SH-SY5Y (cell line): ENCODE data around the gene MPST.

Experiments used
- GATA2 ChIP-seq: IDR thresholded peaks from 2 replicates; pipeline ENCODE4 v1.6.1; 2011; ENCODE audit warnings: mild to moderate bottlenecking, low read depth, low read length
- GATA3 ChIP-seq: IDR thresholded peaks from 2 replicates; pipeline ENCODE4 v1.6.1; 2011; ENCODE audit warnings: low read depth, mild to moderate bottlenecking, low read length, moderate library complexity

MPST gene

DNA sequence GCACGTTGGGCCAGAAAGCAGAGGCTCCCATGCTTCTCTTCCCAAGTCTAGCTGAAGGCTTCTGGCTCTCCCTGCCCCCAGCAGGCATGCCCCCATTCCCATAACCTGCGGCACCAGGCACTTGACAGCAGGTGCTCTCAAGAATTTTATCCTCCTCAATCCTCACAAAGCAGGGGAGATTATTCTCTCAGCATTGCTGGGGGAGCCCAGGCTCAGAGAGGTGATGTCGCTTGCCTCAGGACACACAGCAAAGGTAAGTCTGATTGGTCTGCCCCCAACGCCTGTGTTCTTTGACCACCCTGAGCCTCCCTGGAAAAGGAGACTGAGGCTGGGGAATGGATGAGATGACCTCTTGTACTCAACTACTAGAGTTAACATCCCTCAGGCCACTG is 5.1 kb upstream of the MPST start:
- TF ChIP-seq GATA2 (no peak), GATA3 (no peak)

DNA sequence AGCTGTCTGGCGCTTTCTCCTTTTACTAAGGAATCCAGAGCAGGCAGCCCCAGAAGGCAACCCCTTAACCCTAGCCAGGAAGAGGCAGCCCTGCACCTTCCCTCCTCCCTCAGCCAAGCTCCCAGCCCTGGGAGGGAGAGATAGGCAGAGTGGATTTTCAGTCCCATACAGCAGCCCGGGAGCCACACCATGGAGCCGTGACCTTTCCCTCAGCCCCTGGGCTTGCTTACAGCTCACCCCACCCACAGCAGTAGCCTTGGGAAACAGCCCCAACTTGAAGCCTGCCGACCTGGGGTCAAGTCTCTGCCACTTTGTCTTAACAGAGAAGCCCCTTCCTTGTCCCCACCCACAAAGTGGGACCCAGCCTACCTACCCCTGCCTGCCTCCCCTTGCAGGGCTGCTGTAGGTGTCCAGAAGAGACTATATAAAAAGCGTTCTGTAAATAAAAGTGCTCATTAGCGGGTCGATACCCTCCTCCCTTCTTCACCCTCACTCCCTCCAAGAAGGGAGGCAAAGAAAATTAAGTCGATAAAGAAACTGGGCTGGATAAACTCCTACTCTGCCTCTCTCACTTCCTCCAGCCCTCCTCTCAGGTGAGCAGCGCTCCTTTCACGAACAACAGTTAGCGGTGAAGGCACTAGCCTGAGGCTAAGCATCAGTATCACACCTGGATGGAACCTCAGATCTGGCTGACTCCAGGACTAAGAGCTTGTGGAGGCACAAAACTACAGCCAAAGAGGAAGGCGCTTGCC is 4.5 kb upstream of the MPST start:
- TF ChIP-seq GATA2 (no peak), GATA3 (no peak)

DNA sequence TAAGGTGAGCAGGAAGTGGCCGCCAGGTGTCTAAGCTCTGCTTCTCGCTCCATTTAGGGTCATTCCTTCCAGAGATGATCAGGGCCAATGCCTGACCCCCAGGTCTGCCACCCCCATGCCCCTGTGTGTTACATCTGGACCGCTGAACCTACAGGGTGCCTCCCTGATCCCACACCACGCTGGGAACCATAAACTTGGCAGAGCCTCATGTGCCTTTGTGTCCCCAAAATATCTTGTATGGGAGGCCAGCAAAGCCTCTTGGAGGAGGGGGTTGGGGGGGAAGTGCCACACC is 4.0 kb upstream of the MPST start:
- TF ChIP-seq GATA3, result no peak
- no peak for TF ChIP-seq GATA2

DNA sequence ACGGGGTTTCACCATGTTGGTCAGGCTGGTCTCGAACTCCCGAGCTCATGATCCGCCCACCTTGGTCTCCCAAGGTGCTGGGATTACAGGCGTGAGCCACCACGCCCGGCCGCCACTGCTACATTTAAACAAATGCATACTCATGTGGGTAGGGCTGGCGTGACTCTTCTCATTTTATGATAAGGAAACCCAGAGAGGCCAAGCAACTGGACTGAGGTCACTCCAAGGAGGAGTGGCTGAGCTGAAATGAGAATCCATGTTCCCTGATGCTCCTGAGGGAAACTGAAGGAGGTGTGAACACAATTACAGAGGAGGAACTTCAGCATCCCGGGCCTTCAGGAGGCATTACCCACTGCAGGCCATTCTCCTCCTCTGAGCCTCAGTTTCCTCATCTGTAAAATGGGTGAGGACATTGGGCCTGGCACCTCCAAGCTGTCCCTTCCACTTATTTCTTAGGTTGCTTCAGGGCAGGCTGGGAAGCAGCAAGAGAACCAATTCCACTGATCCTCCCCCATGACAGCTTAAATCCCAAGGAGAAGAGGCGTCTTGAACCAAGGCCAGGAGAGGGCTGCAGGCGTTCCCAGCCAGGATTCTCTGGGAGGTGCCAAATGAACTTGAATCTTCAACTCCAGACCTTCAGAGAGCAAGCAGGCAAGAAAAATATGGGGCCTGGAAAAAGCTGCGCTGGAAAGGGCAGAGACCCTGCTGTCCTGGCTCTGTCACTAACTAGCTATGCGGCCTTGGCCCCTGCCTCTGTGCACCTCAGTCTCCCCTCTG is 3.2 kb upstream of the MPST start:
- TF ChIP-seq GATA3 (no peak), GATA2 (no peak)

DNA sequence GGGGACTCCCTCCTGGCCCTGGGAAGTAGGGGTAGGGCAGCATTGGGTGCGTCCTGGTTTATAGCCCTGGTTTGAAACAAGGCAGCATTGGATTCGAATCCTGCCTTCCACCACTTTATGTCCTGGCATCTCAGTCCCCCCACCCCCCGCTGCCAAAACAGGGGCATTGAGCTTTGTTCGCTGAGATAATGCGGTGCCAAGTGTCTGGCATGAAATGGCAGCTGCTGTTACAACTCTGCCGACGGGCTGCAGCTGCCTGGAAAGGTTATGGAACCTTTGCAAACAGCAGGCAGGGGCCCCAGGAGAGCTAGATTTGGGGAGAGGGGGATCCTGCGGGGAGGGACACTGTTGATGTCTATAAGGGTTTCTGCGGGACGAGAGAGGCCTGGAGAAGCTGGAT is 2.2 kb upstream of the MPST start:
- no peak for TF ChIP-seq GATA2
- no peak for TF ChIP-seq GATA3

DNA sequence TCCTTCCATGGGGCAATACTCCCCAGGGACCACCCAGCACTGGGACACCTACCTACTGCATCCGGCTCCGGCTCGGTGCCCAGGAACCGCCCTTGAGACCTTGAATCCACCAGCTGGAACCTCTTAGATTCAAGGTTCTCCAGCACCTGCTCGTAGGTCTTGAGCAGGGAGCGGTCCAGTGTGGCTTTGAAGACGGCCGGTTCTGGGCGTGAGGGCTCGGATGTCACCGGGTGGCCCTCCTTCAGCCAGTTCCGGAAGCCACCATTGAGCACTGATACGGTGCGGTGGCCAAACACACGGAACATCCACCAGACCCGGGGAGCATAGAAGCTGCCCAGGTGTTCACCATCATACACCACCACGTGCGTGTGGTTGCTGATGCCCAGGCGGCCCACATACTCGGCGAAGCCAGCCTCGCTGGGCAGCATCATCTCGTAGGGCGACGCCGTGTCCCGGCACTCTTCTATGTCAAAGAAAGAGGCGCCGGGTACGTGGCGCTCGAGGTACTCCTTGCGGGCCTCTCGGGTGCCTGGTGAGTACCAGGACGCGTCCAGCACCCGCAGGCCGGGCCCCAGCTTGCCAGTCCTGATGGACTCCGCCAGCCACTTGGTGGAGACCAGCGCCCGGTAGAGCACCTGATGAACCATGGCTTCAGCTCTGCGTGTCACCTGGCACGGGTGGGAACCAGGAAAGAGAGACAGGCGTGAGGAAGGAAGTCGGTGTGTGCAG is 1.3 kb upstream of the MPST start:
- TF ChIP-seq GATA3 (no peak), GATA2 (no peak)

DNA sequence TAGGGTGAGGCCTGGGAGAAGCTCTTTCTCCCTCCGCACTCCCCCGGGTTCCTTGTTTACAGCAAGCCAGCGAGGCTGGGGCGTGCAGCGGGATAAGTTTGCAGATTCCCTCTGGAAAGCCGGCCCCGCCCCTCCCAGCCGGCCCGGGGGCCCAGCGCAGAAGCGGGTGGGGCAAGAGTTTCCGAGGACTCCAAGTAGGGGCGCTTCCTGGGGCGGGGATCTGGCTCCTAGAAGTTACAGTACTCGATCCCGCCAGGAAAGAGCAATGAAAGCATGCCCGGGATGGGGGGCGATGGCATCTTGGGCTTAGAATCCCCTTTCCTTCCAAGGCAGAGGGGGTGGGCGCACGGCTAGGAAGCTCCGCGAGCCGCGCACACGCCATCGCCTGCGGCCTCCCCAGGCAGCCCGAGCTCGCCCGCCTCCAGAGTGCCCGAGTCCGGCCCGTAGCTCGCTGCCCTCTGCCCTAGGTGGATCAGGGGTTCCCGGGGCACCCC is 680 bp upstream of the MPST start:
- TF ChIP-seq GATA2 (no peak), GATA3 (no peak)

DNA sequence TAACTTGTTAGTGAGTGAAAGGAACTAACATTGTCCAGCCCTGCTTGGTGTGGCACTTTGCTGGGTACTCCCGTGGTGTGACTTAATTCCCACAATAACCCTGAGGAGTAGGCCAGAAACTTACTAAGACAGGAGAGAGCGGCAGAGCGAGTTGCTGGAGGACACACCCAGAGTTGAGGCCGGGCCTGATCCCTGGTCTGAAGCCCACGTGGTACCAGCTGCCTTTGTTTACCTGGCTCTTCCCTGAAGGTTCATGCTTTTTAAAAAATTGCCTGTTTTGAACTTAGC is 594 bp downstream of the MPST start:
- TF ChIP-seq GATA3 (no peak), GATA2 (no peak)

DNA sequence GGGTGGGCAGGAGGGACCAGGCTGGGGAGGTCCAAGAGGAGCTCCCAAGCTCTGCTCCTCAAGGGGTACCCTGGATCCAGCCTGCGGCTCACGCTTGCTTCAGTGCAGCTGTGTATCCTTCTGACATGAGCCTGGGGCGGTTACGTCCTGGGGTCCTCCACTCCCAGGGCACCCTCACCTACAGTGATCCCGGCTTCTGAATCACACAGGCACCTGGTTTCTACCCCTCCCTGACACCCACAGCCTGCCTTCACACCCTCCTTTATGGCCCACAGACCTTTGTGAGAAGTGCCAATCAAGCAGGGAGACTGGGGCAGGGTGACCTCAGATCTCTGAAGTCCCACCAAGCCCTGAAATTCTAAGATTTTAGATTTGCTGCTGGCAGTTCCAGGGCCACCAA is 1.5 kb downstream of the MPST start:
- TF ChIP-seq GATA3 (no peak), GATA2 (no peak)

DNA sequence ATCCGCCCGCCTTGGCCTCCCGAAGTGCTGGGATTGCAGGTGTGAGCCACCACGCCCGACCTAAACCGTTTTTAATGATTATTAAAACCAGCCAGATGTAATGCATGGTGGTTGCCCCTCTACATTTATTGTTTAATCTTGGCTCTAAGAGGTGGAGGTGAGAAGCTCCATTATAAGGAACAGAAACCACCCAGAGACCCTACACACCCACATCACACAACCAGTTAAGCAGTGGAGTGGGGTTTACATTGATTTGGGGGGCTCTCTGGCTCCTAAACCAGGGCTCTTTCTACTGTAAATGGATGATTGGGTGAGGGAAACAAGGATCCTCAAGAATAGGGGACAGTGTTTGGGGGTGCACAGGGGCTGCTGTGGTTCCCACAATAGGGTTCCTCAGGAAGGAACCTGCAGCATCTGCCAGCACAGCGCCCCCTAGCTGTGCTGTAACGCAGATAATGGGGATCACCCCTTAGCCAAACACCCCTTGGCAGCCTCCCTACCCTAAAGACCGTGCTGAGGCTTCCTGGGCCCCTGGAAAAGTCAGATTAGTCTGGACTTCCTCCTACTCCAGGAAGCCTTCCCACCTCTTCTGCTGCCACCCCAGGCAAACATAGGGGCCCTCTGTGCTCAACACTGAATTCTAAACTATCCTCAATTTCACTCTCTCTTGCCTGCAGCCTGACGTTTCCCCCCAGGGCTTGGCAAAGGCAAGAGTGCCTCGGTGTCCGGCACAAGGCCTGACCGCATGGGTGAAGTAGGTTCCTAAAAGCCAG is 2.4 kb downstream of the MPST start:
- TF ChIP-seq GATA2 (no peak), GATA3 (no peak)

DNA sequence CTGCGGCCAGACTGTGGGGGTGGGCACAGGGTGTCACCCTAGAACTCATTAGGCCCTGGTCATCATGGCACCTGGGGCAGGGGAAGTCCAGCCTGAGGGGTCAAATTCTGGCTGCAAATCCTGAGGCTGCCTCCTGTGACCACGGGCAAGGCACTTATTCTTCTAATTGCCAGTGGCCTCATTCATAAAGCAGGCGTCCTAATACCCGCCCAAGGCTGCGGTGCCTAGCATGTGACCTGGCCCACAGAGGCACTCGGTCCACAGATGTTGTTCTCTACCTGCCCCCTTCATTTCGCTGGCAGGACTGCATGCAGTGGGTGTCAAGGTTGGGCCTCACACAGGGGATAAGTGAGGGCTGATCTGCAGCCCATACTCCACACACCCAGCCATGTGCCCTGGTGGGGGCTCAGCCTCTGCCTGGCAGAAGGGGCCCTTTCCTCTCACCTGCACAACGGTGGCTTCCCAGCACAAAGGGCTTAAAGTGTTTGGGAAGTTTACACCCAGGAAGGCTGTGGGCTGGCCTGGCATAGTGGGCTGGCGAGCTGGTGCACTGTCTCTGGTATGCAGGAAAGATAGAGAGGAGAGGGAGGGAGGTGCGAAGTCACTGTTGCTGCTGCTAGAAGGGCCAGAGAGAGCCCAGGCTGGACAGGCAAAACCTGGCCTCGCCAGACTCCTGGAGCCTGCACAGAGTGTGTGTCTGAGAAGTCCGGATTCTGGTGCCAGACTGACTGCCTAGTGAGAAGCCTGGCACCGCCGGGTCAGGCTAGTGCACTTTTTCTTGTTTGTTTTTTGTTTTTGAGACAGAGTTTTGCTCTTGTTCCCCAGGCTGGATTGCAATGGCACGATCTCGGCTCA is 3.2 kb downstream of the MPST start:
- no peak for TF ChIP-seq GATA2
- TF ChIP-seq GATA3, result no peak

DNA sequence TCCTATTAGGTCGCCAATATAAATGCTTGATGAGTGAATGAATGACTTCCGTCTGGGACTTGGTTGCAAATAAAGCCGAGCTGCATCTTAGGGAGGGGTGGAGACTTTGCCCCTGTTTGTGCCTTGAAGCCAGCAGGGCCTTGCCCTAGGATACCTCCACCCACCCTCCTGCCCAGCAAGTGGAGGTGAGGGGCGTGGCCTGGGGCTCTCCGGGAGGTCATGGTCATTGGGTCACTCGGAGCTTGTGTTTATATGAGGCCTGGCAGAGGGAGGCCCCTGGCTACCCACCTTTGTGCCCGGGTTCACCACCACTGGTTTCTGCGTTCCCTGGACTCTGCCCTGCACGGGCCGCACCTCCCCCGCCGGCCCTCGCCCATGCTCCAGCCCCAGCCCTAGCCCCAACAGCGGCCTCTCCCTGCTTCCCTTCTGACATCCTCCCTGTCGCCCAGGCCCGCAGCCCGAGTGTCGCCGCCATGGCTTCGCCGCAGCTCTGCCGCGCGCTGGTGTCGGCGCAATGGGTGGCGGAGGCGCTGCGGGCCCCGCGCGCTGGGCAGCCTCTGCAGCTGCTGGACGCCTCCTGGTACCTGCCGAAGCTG is 4.3 kb downstream of the MPST start:
- no peak for TF ChIP-seq GATA2
- no peak for TF ChIP-seq GATA3
